ENCODE data around the gene ADAMTS14.
"Not testable (repeated sequence)": the region's sequence is repeated elsewhere in the genome, so short reads cannot be mapped to it uniquely, and the experiment has no call there.

The ADAMTS14 gene

DNA sequence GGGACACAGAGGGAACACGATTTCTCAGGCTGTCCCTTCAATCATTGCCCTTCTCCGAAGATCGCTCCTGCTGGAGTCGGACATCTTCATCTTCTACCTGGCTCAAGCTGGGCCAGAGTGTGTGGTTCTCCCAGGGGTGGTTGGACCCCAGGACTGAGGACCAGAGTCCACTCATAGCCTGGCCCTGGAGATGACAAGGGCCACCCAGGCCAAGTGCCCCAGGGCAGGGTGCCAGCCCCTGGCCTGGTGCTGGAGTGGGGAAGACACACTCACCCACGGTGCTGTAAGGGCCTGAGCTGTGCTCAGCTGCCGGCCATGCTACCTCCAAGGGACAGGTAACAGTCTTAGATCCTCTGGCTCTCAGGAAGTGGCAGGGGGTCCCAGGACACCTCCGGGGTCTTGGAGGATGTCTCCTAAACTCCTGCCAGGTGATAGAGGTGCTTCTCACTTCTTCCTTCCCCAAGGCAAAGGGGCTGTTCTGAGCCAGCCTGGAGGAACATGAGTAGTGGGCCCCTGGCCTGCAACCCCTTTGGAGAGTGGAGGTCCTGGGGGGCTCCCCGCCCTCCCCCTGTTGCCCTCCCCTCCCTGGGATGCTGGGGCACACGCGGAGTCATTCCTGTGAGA, 89.5 kb downstream of the ADAMTS14 start:
- Histone ChIP-seq H3K4me1 (ENCODE audit: control insufficient read depth, low read depth, low read length) (peaks cover 9% of the 10 kb centered on the region), H3K9ac (ENCODE audit: low read length) (no peak overlapping the region), H3K4me3 (ENCODE audit: low read length) (no peak overlapping the region), H3K36me3 (ENCODE audit: control insufficient read depth, low read depth, low read length) (no peaks in the 10 kb centered on the region), H3K9me3 (ENCODE audit: control insufficient read depth, low read depth, low read length) (peaks cover 5% of the 10 kb centered on the region), H3K27me3 (ENCODE audit: control insufficient read depth, insufficient read depth, low read length) (no peaks in the 10 kb centered on the region), H3K27ac (ENCODE audit: low read length) (no peak overlapping the region)

GRCh38 chr10:70762441-70763175, 90.3 kb downstream of the ADAMTS14 start:
- Histone ChIP-seq H3K4me1 (ENCODE audit: control insufficient read depth, low read depth, low read length) (peaks cover 9% of the 10 kb centered on the region), H3K27ac (ENCODE audit: low read length) (no peak overlapping the region), H3K4me3 (ENCODE audit: low read length) (no peak overlapping the region), H3K9me3 (ENCODE audit: control insufficient read depth, low read depth, low read length) (peaks cover 5% of the 10 kb centered on the region), H3K36me3 (ENCODE audit: control insufficient read depth, low read depth, low read length) (no peaks in the 10 kb centered on the region), H3K27me3 (ENCODE audit: control insufficient read depth, insufficient read depth, low read length) (no peaks in the 10 kb centered on the region), H3K9ac (ENCODE audit: low read length) (no peak overlapping the region)

DNA sequence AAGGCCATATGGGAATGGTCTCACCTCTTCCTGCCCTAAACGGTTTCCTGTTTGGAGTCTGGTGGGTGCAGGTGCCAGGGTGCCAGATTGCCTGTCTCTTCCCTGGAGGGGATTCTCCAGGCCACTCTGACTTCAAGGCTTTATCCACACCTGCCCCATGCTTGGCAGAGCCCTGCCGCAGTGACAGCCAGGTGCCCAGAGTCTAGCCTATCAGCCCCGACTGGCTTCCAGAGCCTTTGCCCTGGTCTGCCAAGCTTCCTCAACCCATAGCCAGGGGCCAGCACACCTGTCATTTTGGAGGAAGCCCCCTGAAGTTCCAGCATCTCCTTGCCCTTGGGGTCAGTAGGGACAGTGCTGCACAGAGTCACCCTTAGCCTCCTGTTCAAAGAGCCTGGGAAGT, 91.3 kb downstream of the ADAMTS14 start:
- Histone ChIP-seq H3K36me3 (ENCODE audit: control insufficient read depth, low read depth, low read length) (no peaks in the 10 kb centered on the region), H3K4me3 (ENCODE audit: low read length) (no peak overlapping the region), H3K27me3 (ENCODE audit: control insufficient read depth, insufficient read depth, low read length) (no peaks in the 10 kb centered on the region), H3K4me1 (ENCODE audit: control insufficient read depth, low read depth, low read length) (peaks cover 9% of the 10 kb centered on the region), H3K27ac (ENCODE audit: low read length) (no peak overlapping the region), H3K9me3 (ENCODE audit: control insufficient read depth, low read depth, low read length) (peaks cover 5% of the 10 kb centered on the region), H3K9ac (ENCODE audit: low read length) (no peak overlapping the region)

GRCh38 chr10:70765794-70766594, 93.7 kb downstream of the ADAMTS14 start:
- Histone ChIP-seq H3K9me3 (ENCODE audit: control insufficient read depth, low read depth, low read length) (peaks cover 5% of the 10 kb centered on the region), H3K4me3 (ENCODE audit: low read length) (no peak overlapping the region), H3K27me3 (ENCODE audit: control insufficient read depth, insufficient read depth, low read length) (no peaks in the 10 kb centered on the region), H3K36me3 (ENCODE audit: control insufficient read depth, low read depth, low read length) (no peaks in the 10 kb centered on the region), H3K27ac (ENCODE audit: low read length) (no peak overlapping the region), H3K9ac (ENCODE audit: low read length) (no peak overlapping the region), H3K4me1 (ENCODE audit: control insufficient read depth, low read depth, low read length) (peaks cover 7% of the 10 kb centered on the region)

GRCh38 chr10:70768026-70768685, 95.8 kb downstream of the ADAMTS14 start:
- not testable (repeated sequence) for H3K36me3 ChIP-seq (ENCODE audit: control insufficient read depth, low read depth, low read length); H3K27me3 ChIP-seq (ENCODE audit: control insufficient read depth, insufficient read depth, low read length); H3K4me1 ChIP-seq (ENCODE audit: control insufficient read depth, low read depth, low read length); H3K27ac ChIP-seq (ENCODE audit: low read length); H3K4me3 ChIP-seq (ENCODE audit: low read length); H3K9ac ChIP-seq (ENCODE audit: low read length); H3K9me3 ChIP-seq (ENCODE audit: control insufficient read depth, low read depth, low read length)

DNA sequence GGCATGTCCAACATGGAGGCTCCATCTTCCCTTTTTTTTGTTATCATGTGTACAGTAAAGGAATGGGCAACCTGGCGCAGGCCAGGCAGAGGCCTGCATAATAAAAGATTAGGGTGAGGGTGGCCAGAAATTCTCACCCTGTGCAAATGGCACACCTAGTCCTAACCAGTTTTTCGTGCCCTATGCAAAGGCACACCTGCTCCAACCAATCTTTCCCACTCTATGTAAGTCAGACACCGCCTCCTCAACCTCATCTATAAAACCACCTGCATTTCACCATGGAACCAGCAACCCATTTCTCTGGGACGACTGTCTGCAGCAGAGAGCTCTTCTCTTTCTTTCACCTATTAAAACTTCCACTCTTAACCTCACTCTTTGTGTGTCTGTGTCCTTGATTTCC, 96.8 kb downstream of the ADAMTS14 start:
- H3K27me3 ChIP-seq (ENCODE audit: control insufficient read depth, insufficient read depth, low read length): no peaks in the 10 kb centered on the region
- no peak overlapping the region for H3K4me3 ChIP-seq (ENCODE audit: low read length)
- H3K9me3 ChIP-seq (ENCODE audit: control insufficient read depth, low read depth, low read length): peaks cover 5% of the 10 kb centered on the region
- H3K4me1 ChIP-seq (ENCODE audit: control insufficient read depth, low read depth, low read length): no peaks in the 10 kb centered on the region
- no peaks in the 10 kb centered on the region for H3K36me3 ChIP-seq (ENCODE audit: control insufficient read depth, low read depth, low read length)
- no peak overlapping the region for H3K9ac ChIP-seq (ENCODE audit: low read length)
- H3K27ac ChIP-seq (ENCODE audit: low read length): no peak overlapping the region

GRCh38 chr10:70770001-70770400, 97.7 kb downstream of the ADAMTS14 start:
- no peaks in the 10 kb centered on the region for H3K36me3 ChIP-seq (ENCODE audit: control insufficient read depth, low read depth, low read length)
- H3K27ac ChIP-seq (ENCODE audit: low read length): no peak overlapping the region
- no peaks in the 10 kb centered on the region for H3K4me1 ChIP-seq (ENCODE audit: control insufficient read depth, low read depth, low read length)
- no peak overlapping the region for H3K4me3 ChIP-seq (ENCODE audit: low read length)
- no peak overlapping the region for H3K9ac ChIP-seq (ENCODE audit: low read length)
- peaks cover 5% of the 10 kb centered on the region for H3K9me3 ChIP-seq (ENCODE audit: control insufficient read depth, low read depth, low read length)
- H3K27me3 ChIP-seq (ENCODE audit: control insufficient read depth, insufficient read depth, low read length): no peaks in the 10 kb centered on the region

- not testable (repeated sequence) for H3K9ac ChIP-seq (ENCODE audit: low read length); H3K4me1 ChIP-seq (ENCODE audit: control insufficient read depth, low read depth, low read length); H3K36me3 ChIP-seq (ENCODE audit: control insufficient read depth, low read depth, low read length)
Measured at GRCh38 chr10:70770516-70770915, 98.2 kb downstream of the ADAMTS14 start.

GRCh38 chr10:70771311-70772194, 99.2 kb downstream of the ADAMTS14 start:
- H3K27me3 ChIP-seq (ENCODE audit: control insufficient read depth, insufficient read depth, low read length): no peaks in the 10 kb centered on the region
- H3K9ac ChIP-seq (ENCODE audit: low read length): no peak overlapping the region
- H3K4me3 ChIP-seq (ENCODE audit: low read length): no peak overlapping the region
- H3K9me3 ChIP-seq (ENCODE audit: control insufficient read depth, low read depth, low read length): no peaks in the 10 kb centered on the region
- H3K4me1 ChIP-seq (ENCODE audit: control insufficient read depth, low read depth, low read length): no peaks in the 10 kb centered on the region
- H3K27ac ChIP-seq (ENCODE audit: low read length): no peak overlapping the region
- H3K36me3 ChIP-seq (ENCODE audit: control insufficient read depth, low read depth, low read length): no peaks in the 10 kb centered on the region

More at GRCh38 chr10:70770516-70770915, 98.2 kb downstream of the ADAMTS14 start:
- not testable (repeated sequence) for H3K27ac ChIP-seq (ENCODE audit: low read length); H3K4me3 ChIP-seq (ENCODE audit: low read length); H3K9me3 ChIP-seq (ENCODE audit: control insufficient read depth, low read depth, low read length); H3K27me3 ChIP-seq (ENCODE audit: control insufficient read depth, insufficient read depth, low read length)

DNA sequence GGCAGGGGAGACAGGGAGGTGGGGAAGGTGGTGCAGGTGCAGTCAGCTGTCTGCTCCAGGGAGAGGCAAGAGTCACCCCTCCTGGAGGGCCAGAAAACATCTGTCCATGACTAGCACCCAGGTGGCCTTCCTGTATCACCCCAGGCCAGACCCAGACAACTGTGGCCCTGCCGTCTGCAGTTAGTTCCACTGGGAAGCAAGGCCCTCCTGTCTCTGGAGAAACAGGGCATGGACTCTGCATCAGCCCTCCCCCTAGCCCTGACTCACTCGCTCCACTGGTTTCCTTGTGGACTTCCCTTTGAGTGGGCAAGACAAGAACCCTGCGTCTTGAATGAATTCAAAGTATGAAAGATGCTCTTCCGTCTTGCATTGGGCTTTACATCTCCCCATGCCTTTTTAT, 100.3 kb downstream of the ADAMTS14 start:
- H3K36me3 ChIP-seq (ENCODE audit: control insufficient read depth, low read depth, low read length): no peaks in the 10 kb centered on the region
- H3K27me3 ChIP-seq (ENCODE audit: control insufficient read depth, insufficient read depth, low read length): no peaks in the 10 kb centered on the region
- H3K9ac ChIP-seq (ENCODE audit: low read length): no peak overlapping the region

More for the DNA sequence above, 100.3 kb downstream of the ADAMTS14 start:
- Histone ChIP-seq H3K4me1 (ENCODE audit: control insufficient read depth, low read depth, low read length) (no peaks in the 10 kb centered on the region), H3K27ac (ENCODE audit: low read length) (no peak overlapping the region), H3K4me3 (ENCODE audit: low read length) (no peak overlapping the region), H3K9me3 (ENCODE audit: control insufficient read depth, low read depth, low read length) (no peaks in the 10 kb centered on the region)

Measured in iPS-18a (cell line).